Adipocyte (in vitro differentiated cells): ENCODE results near the gene EXOC6B.

ENCODE experiments used
- DNase-seq: peaks from one replicate; pipeline ENCODE4 v3.0.0-alpha.2; 2015; ENCODE audit warnings: low read depth
- H3K27me3 ChIP-seq: replicated peaks from 2 replicates; pipeline ENCODE4 v1.7.0; 2013; ENCODE audit warnings: mild to moderate bottlenecking, low read length, moderate library complexity; ENCODE audit not compliant: control insufficient read depth, insufficient read depth
- H3K36me3 ChIP-seq: 2 replicates; pipeline ENCODE4 v1.7.0; 2013; ENCODE audit warnings: low read length, mild to moderate bottlenecking, moderate library complexity; ENCODE audit not compliant: control insufficient read depth, insufficient read depth, severe bottlenecking
- H3K4me1 ChIP-seq: 2 replicates; pipeline ENCODE4 v1.7.0; 2013; ENCODE audit warnings: mild to moderate bottlenecking, low read length, moderate library complexity; ENCODE audit not compliant: control insufficient read depth, insufficient read depth
- H3K4me3 ChIP-seq: 2 replicates; pipeline ENCODE4 v1.7.0; 2013; ENCODE audit warnings: mild to moderate bottlenecking, low read length, moderate library complexity
- H3K9ac ChIP-seq: 2 replicates; pipeline ENCODE4 v1.7.0; 2013; ENCODE audit warnings: mild to moderate bottlenecking, low read length, moderate library complexity
- H3K9me3 ChIP-seq: 2 replicates; pipeline ENCODE4 v1.7.0; 2013; ENCODE audit warnings: mild to moderate bottlenecking, low read length, moderate library complexity; ENCODE audit not compliant: control insufficient read depth

Gene EXOC6B

GRCh38 chr2:72134997-72135800, 690.6 kb downstream of the EXOC6B start:
- Histone ChIP-seq H3K27me3 (no peaks in the 10 kb centered on the region), H3K9ac (no peak overlapping the region), H3K4me1 (peaks cover 37% of the 10 kb centered on the region), H3K36me3 (peaks cover 22% of the 10 kb centered on the region), H3K4me3 (no peak overlapping the region), H3K9me3 (no peaks in the 10 kb centered on the region)
- DNase-seq = no peak

GRCh38 chr2:72134408-72134996, 691.3 kb downstream of the EXOC6B start:
- H3K9me3 ChIP-seq = no peaks in the 10 kb centered on the region
- H3K9ac ChIP-seq = no peak overlapping the region
- no peaks in the 10 kb centered on the region for H3K27me3 ChIP-seq
- H3K4me3 ChIP-seq = no peak overlapping the region
- DNase-seq = no peak
- peaks cover 22% of the 10 kb centered on the region for H3K36me3 ChIP-seq
- H3K4me1 ChIP-seq = peaks cover 39% of the 10 kb centered on the region

GRCh38 chr2:72133721-72134407, 692.0 kb downstream of the EXOC6B start:
- Histone ChIP-seq H3K4me3 (no peak overlapping the region), H3K9me3 (no peaks in the 10 kb centered on the region), H3K36me3 (peaks cover 22% of the 10 kb centered on the region), H3K4me1 (peaks cover 34% of the 10 kb centered on the region), H3K9ac (no peak overlapping the region), H3K27me3 (no peaks in the 10 kb centered on the region)
- no peak for DNase-seq

DNA sequence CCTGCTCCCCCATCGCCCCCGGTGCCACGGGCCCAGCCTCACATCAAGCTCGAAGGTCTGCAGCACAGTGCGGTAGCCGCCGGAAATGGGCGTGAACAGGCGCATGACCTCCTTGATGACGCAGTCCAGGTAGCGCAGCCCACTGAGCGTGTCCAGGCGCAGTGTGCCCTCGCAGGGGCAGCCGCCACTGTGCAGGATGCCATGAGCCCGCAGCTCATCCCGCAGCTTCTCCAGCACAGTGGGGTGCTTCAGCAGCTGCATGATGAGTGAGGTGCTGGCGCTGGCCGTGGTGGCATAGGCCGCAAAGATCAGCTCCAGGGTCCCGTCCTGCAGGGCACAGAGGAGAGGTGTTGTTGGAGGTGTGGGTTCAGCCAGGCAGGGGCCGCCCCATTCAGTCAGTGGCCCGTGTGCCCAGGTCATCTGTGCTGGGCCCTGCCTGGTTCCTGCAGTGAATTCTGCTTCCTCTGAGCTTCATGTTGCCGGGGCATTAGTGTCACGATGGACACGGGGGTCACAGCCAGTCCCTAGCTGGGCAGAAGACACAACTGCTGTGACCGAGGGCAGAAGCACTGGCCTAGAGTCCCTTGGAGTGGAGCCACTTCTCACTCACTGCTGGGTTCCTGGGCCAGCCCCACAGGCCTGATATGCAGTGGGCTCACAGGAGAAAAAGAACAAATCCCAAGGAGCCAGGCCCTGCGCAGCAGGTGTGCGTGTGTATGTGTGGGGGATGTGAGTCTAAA, 692.7 kb downstream of the EXOC6B start:
- no peak for DNase-seq
- Histone ChIP-seq H3K9ac (no peak overlapping the region), H3K4me1 (peaks cover 27% of the 10 kb centered on the region), H3K9me3 (no peaks in the 10 kb centered on the region), H3K36me3 (peaks cover 22% of the 10 kb centered on the region), H3K4me3 (no peak overlapping the region), H3K27me3 (no peaks in the 10 kb centered on the region)

- peaks cover 22% of the 10 kb centered on the region for H3K36me3 ChIP-seq
- H3K4me1 ChIP-seq = peaks cover 20% of the 10 kb centered on the region
- DNase-seq = no peak
- no peak overlapping the region for H3K4me3 ChIP-seq
- H3K9ac ChIP-seq = no peak overlapping the region
- no peaks in the 10 kb centered on the region for H3K9me3 ChIP-seq
- H3K27me3 ChIP-seq = no peaks in the 10 kb centered on the region
Observed at GRCh38 chr2:72131916-72132841, 693.7 kb downstream of the EXOC6B start.

GRCh38 chr2:72131371-72131891, 694.4 kb downstream of the EXOC6B start:
- Histone ChIP-seq H3K9ac (no peak overlapping the region), H3K4me1 (peaks cover 13% of the 10 kb centered on the region), H3K36me3 (peaks cover 22% of the 10 kb centered on the region), H3K9me3 (no peaks in the 10 kb centered on the region), H3K27me3 (no peaks in the 10 kb centered on the region), H3K4me3 (no peak overlapping the region)
- DNase-seq = no peak

DNA sequence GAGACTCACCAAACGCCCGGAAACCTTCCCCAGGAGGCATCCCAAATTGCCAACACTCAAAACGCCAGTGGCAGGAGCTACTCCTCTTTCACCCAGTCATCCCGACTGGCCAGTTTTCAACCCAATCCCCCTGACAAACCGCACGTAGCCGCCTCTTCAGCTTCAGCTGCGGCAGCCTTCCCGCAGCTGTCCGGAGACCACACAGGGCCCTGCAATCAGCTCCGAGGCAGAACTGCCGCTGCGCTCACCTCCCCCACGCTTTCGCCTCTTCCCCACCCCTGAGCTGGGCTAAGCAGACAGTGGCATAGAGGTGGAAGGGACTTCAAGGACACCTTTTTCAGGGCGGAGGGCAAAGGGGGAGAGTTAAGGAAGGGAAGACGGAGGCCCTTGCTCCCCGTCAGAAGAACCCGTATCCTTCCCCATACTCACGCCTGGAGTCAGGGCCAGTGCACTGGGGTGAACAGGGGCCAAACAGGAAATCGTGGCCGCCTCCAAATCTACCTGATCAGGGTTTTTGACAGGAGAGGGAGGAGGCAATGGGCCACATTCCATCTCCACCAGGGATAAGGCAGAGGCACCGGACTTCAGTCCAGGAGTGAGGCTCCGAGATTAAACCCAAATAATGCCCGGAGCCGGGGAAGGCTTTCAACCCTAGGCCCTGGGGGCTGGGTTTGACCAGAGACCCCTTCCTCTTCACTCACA, 695.0 kb downstream of the EXOC6B start:
- Histone ChIP-seq H3K9me3 (no peaks in the 10 kb centered on the region), H3K9ac (no peak overlapping the region), H3K36me3 (peaks cover 22% of the 10 kb centered on the region), H3K27me3 (no peaks in the 10 kb centered on the region), H3K4me3 (no peak overlapping the region), H3K4me1 (peaks cover 8% of the 10 kb centered on the region)
- DNase-seq = no peak

DNA sequence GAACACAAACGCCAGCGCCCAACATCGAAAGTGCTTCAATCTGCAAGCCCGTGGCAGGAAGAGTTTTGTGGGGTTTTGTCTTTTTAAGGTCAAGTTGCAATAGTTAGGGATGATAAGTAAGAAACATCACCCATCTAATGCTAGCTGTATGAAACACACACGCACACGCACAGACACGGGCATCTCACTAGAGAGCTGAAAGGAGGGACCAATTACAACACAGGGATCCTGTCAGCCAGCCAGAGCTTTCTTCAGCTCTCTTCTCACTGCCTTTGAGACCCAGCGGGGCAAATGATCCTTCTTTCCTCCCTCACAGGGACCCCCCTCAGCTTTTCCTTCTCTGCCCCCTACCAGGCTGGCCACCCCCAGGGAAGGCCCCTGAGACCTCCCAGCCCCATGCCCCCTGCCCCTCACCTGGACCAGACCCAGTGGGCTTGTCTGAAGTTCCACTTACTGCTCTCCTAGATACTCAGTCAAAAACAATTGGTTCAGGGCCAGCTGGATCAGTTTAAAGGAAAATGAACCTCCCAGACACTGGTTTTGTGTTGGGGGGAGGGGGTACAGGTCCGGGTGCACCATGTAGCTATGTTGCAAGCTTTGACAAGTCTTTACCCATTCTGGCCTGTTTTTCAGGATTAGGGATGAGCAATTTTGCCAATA, 696.0 kb downstream of the EXOC6B start:
- H3K27me3 ChIP-seq = no peaks in the 10 kb centered on the region
- H3K4me1 ChIP-seq = peaks cover 8% of the 10 kb centered on the region
- no peak for DNase-seq
- no peak overlapping the region for H3K9ac ChIP-seq
- no peaks in the 10 kb centered on the region for H3K9me3 ChIP-seq
- no peak overlapping the region for H3K4me3 ChIP-seq
- H3K36me3 ChIP-seq = peaks cover 22% of the 10 kb centered on the region

DNA sequence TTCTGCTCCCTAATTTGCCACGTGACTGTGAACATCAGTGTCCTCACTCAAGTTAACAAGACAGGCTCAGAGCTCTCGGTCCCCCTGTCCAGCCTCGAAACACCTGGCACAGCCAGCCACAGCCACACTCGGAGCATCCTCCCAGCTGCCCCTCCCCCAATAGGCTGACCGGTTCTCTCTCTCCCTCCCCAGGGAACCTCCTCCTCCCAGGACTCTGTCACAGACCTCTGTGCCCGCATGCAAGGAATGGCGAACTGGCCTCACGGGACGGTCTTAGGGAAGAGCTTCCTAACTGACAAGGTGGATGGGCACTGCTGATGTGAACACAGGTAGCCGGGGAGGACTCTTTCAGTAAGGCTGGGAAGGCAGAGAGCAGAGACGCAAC, 697.0 kb downstream of the EXOC6B start:
- no peak for DNase-seq
- peaks cover 16% of the 10 kb centered on the region for H3K36me3 ChIP-seq
- H3K4me1 ChIP-seq = peaks cover 8% of the 10 kb centered on the region
- H3K9me3 ChIP-seq = no peaks in the 10 kb centered on the region
- no peak overlapping the region for H3K9ac ChIP-seq
- no peak overlapping the region for H3K4me3 ChIP-seq
- no peaks in the 10 kb centered on the region for H3K27me3 ChIP-seq
